Measurements from ENCODE around the gene CCDC7.
"Not testable (repeated sequence)": the region's sequence is repeated elsewhere in the genome, so short reads cannot be mapped to it uniquely, and the experiment has no call there.

Gene CCDC7

DNA sequence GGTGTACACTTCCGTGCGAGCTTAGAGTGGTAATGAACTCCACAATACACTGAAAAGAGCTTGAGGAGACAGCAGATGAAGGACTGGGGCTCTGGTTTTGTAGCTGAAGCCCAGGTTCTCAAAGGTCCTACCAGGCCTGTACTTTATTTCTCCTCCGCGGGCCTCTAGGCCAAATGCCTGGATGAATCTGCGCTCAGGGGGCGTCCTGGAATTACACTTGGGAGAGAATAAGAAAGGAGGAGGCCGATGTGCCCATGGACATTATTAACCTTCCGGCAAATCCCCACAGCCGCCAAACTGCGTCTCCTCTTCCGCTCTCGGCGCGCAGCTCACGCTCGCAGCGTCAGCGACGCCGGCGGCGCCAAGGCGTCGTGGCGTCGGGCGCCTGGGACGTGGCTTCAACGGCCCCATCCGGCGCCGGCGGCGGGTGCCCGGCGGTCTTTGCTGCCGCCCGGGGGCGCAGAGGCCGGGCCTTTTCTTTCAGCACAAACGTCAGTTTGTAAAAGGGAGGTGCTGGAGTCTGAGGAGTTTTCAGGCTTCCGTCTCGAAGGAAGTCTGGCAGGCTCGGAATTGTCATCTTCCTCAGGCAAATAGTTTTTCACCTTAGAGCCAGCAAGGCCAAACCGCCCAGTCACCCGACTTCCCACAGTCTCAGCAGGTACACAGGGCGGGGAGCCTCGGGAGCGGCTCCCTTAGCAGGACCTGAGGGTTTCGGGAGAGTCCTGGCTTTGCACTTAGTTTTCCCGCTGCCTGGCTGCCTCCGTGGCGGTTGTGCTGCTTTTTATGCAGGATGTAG is at the start of gene CCDC7:
Gene CCDC7 (plus strand): TSS at position 401 of the 796 bp plus-strand sequence. CDS start 5,503 bp downstream, outside the sequence.
- DNase-seq (ENCODE audit: low read depth in 2 of 2): peak; percentile 78 to 81

GRCh38 chr10:32397163-32397562 is 48.8 kb upstream of the CCDC7 start:
- DNase-seq (ENCODE audit: low read depth in 2 of 2): not testable (repeated sequence)

DNA sequence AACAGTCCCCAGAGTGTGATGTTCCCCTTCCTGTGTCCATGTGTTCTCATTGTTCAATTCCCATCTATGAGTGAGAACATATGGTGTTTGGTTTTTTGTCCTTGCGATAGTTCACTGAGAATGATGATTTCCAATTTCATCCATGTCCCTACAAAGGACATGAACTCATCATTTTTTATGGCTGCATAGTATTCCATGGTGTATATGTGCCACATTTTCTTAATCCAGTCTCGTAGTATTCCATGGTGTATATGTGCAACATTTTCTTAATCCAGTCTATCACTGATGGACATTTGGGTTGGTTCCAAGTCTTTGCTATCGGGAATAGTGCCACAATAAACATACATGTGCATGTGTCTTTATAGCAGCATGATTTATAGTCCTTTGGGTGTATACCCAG is 46.2 kb upstream of the CCDC7 start:
- DNase-seq (ENCODE audit: low read depth in 2 of 2): not testable (repeated sequence)

GRCh38 chr10:32400961-32401360 is 45.0 kb upstream of the CCDC7 start:
- no peak for DNase-seq (ENCODE audit: low read depth in 2 of 2)

DNA sequence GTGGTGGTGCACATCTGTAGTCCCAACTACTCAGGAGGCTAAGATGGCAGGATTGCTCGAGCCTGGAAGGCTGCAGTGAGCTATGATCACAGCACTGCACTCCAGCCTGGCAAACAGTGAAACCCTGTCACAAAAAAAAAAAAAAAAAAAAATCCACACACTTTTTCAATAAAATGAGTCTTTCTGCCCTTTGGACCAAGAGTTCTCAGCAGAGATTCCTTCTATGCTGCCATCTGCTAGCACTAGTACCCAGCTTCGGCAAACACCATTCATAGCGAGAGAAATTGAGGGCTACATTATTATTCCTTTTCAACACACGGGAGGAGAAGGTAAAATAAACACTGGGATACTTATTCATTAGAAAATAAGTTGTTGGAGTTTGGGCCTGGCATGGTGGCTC is 43.4 kb upstream of the CCDC7 start:
- DNase-seq (ENCODE audit: low read depth in 2 of 2): no peak

- no peak for DNase-seq (ENCODE audit: low read depth in 2 of 2)
These were observed 42.8 kb upstream of the CCDC7 start for GRCh38 chr10:32403091-32403490.

GRCh38 chr10:32408690-32409089 is 37.2 kb upstream of the CCDC7 start:
- no peak for DNase-seq (ENCODE audit: low read depth in 2 of 2)

- no peak for DNase-seq (ENCODE audit: low read depth in 2 of 2)
These were observed 36.2 kb upstream of the CCDC7 start for GRCh38 chr10:32409741-32410140.

GRCh38 chr10:32410569-32410968 is 35.4 kb upstream of the CCDC7 start:
- DNase-seq (ENCODE audit: low read depth in 2 of 2): no peak

DNA sequence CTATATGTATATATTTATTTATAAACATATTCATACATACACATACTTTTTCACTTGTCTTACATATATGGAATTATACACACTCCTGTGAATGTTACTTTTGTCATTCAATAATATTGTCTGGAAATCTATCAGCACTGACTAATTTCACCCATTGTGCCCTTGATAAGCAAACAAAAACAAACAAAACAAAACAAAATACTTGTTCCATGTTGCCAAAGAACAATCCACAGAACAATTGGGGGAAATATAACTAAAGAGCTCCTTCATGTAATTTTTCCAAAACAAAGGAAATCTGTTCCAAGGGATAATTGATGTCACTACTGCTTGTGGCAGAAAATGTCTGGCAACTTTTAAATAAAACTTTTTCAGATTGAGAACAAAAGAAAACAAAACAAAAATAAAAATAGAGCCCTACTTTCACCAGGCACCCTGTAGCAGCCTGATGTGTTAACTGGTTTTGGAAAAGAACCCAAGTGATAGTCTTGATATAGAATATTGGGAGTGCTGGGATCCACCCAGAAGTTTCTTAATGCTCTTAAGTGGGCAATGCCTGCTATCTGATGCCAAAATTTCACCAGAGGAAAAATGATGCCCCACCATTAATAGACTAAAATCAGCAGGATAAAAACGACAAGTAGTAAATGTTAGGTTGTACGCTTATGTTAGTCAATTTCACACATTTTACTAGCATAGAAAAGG is 34.0 kb upstream of the CCDC7 start:
- no peak for DNase-seq (ENCODE audit: low read depth in 2 of 2)

GRCh38 chr10:32412499-32412853 is 33.5 kb upstream of the CCDC7 start:
- no peak for DNase-seq (ENCODE audit: low read depth in 2 of 2)

GRCh38 chr10:32413513-32413912 is 32.4 kb upstream of the CCDC7 start:
- DNase-seq (ENCODE audit: low read depth in 2 of 2): peak; percentile 85 to 87

DNA sequence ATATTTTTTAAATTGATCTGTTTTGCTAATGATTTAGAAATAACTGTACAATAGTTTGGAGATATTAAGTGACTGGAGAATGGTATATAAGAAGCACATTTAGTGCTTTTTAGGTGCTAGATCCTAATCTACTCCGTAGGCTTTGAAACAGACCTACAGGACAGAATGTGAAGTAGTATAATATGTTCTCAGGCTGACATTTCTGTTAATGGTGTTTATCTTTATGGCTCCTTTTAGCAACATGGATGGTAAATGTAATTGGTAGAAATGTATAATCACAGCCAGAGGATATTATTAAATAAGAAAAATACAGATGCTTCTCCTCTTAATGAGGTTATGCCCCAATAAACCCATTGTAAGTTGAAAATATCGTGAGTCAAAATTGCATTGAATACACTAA is 30.6 kb upstream of the CCDC7 start:
- DNase-seq (ENCODE audit: low read depth in 2 of 2): no peak

- peak; percentile 98 for DNase-seq (ENCODE audit: low read depth in 2 of 2)
These were observed 27.9 kb upstream of the CCDC7 start for GRCh38 chr10:32417911-32418547.

- DNase-seq (ENCODE audit: low read depth in 2 of 2): no peak
These were observed 27.4 kb upstream of the CCDC7 start for GRCh38 chr10:32418572-32418971.

- DNase-seq (ENCODE audit: low read depth in 2 of 2): no peak
These were observed 26.3 kb upstream of the CCDC7 start for GRCh38 chr10:32419615-32420014.

- DNase-seq (ENCODE audit: low read depth in 2 of 2): no peak
These were observed 19.8 kb upstream of the CCDC7 start for GRCh38 chr10:32426186-32426585.

DNA sequence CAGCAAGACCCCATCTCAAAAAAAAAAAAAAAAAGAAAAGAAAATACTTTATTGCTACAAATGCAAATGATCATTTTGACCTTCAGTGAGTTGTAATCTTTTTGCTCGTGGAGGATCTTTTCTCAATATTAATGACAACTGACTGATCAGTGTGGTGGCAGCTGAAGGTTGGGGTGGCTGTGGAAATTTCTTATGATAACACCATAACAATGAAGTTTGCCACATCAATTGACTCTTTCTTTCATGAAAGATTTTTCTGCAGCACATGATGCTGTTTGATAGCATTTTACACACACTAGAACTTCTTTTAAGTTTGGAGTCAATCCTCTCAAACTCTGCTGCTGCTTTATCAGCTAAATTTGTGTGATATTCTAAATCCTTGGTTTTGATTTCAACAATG is 12.4 kb upstream of the CCDC7 start:
- no peak for DNase-seq (ENCODE audit: low read depth in 2 of 2)

DNA sequence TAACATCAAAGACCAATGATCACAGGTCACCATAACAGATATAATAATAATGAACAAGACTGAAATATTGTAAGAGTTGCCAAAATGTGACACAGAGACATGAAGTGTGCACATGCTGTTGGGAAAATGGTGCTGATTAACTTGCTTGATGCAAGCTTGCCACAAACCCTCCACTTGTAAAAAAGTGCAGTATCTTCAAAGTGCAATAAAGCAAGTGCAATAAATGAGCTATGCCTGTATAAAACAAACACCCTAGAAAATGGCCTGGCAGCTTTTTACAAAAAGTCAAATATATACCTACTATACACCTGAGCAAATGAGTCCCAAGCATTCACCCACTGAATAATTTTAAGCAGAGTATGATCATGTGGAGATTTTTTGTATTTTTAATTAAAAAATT is 9.7 kb upstream of the CCDC7 start:
- DNase-seq (ENCODE audit: low read depth in 2 of 2): no peak

- no peak for DNase-seq (ENCODE audit: low read depth in 2 of 2)
These were observed 8.6 kb upstream of the CCDC7 start for GRCh38 chr10:32437334-32437733.

- no peak for DNase-seq (ENCODE audit: low read depth in 2 of 2)
These were observed 904 bp upstream of the CCDC7 start for GRCh38 chr10:32445036-32445435.

DNA sequence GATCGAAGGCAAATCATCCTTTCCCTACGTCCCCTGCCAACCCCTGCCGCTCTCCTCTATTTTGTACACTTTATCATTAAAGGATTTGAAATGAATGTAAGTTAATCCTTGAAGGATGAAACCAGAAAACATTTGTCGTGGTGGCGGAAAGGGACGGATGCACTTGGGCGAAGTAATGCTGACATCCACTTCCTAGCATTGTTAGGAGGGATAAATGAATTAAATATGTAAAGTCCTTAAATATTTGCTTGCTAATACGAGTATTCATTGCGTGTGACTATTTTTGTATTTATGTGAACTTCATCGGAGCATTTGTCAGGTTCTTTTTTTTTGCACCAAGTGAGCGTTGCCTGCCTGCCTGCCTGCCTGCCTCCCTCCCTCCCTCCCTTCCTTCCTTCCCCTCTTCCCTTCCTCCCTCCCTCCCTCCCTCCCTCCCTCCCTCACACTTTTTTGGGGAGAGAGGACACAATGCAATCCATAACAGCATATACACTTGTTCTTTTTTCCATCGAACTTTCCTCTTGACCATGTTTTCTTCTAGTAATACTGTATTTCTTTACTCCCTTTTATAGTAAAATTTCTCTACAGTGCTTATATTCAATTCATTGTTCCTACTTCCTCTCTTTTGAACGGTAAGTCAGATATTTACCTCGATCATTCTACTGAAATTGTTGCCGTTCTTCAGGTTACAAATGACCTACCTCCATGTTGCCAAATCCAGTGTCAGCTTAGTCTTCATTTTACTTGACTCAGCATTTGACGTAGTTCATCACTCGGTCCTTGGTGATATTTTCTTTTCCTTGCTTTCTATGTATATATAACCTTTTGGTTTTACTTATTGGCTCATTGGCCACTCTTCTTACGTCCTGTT is 831 bp downstream of the CCDC7 start:
- no peak for DNase-seq (ENCODE audit: low read depth in 2 of 2)

All from fibroblast of skin of left biceps (primary cell).